OCI-LY7 (cell line): ENCODE results near the gene EDEM3.

Experiments
- EZH2phosphoT487 ChIP-seq: fragments of 200-600 bp; sonication (generic); IDR thresholded peaks from 2 replicates; pipeline ENCODE4 v1.6.1; 2018; ENCODE audit warnings: low read depth, borderline replicate concordance, mild to moderate bottlenecking, mixed run types, antibody characterized with exemption, low read length, moderate library complexity, mixed read lengths
- TF ChIP-seq, protein P1 (sequence below): fragments of 200-600 bp; sonication (generic); conservative IDR thresholded peaks from 2 replicates; pipeline ENCODE4 v1.5.1; 2014; ENCODE audit warnings: mild to moderate bottlenecking, antibody characterized with exemption, low read length, moderate library complexity, mixed read lengths

- TF ChIP-seq, protein P1, sequence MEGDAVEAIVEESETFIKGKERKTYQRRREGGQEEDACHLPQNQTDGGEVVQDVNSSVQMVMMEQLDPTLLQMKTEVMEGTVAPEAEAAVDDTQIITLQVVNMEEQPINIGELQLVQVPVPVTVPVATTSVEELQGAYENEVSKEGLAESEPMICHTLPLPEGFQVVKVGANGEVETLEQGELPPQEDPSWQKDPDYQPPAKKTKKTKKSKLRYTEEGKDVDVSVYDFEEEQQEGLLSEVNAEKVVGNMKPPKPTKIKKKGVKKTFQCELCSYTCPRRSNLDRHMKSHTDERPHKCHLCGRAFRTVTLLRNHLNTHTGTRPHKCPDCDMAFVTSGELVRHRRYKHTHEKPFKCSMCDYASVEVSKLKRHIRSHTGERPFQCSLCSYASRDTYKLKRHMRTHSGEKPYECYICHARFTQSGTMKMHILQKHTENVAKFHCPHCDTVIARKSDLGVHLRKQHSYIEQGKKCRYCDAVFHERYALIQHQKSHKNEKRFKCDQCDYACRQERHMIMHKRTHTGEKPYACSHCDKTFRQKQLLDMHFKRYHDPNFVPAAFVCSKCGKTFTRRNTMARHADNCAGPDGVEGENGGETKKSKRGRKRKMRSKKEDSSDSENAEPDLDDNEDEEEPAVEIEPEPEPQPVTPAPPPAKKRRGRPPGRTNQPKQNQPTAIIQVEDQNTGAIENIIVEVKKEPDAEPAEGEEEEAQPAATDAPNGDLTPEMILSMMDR: no peak
- TF ChIP-seq EZH2phosphoT487: no peak
Measured at GRCh38 chr1:184745110-184745509, 9.5 kb downstream of the EDEM3 start.
